ENCODE data around the gene HIP1R. TPM values are rescaled to one million over a fixed set of nuclear protein-coding genes. Genes with fewer than 3 reads are reported as not detected.

HIP1R gene
- total RNA-seq, 5 donors from 2014 or later (not counting 1 experiment from before 2014, with no cell fraction given): 108 to 123 (median 116) TPM

GRCh38 chr12:122837306-122838265 is 2.3 kb downstream of the HIP1R start:
- Histone ChIP-seq H3K27ac (ENCODE audit: low read length) (no peak overlapping the region), H3K4me1 (ENCODE audit: control insufficient read depth in 1 of 2, extremely low read depth in 1 of 2, insufficient read depth in 2 of 2, low read length in 2 of 2) (peaks cover 18 to 29% of the 10 kb centered on the region in 2 experiments), H3K27me3 (replicated peaks in 1 of 2; ENCODE audit: control insufficient read depth in 2 of 2, extremely low read depth in 1 of 2, insufficient read depth in 2 of 2, low read length in 1 of 2) (no peaks in the 10 kb centered on the region), H3K9me3 (no peaks in the 10 kb centered on the region), H3K36me3 (ENCODE audit: control insufficient read depth in 2 of 2, extremely low read depth in 1 of 2, insufficient read depth in 1 of 2, low read length in 1 of 2) (peaks cover 0 to 8% of the 10 kb centered on the region in 2 donors), H3K4me3 (ENCODE audit: control insufficient read depth in 1 of 2, extremely low read depth in 1 of 2, low read length in 1 of 2) (no peak overlapping the region)
- ATAC-seq (replicated peaks in 1 of 4): no peak
- 93% methylated on average over 16 of the region's 22 CpGs for WGBS (ENCODE audit: insufficient coverage)
- Mint-ChIP-seq H3K4me3 (peak overlapping the region; percentile 94 to 98 (median 97)), H3K4me1 (peaks cover 61 to 69% (median 63%) of the 10 kb centered on the region in 3 donors), H3K27ac (peak overlapping the region; percentile 93 to 95), H3K27me3 (no peaks in the 10 kb centered on the region), H3K9me3 (no peaks in the 10 kb centered on the region), H3K36me3 (no peaks in the 10 kb centered on the region)
- CTCF ChIA-PET: no interaction called here
- POLR2A ChIA-PET: no interaction called here
- DNase-seq: no peak

GRCh38 chr12:122838841-122839240 is 3.6 kb downstream of the HIP1R start:
- CTCF ChIA-PET: no interaction called here
- H3K4me1 ChIP-seq (ENCODE audit: control insufficient read depth in 1 of 2, extremely low read depth in 1 of 2, insufficient read depth in 2 of 2, low read length in 2 of 2): peaks cover 18 to 31% of the 10 kb centered on the region in 2 experiments

GRCh38 chr12:122839907-122840554 is 4.8 kb downstream of the HIP1R start:
- no peaks in the 10 kb centered on the region for H3K36me3 Mint-ChIP-seq
- H3K9me3 ChIP-seq: no peaks in the 10 kb centered on the region
- H3K4me3 ChIP-seq (ENCODE audit: control insufficient read depth in 1 of 2, extremely low read depth in 1 of 2, low read length in 1 of 2): no peak overlapping the region
- 95% methylated on average over 4 of the region's 18 CpGs for WGBS (ENCODE audit: insufficient coverage)
- CTCF ChIA-PET: no interaction called here
- H3K4me1 ChIP-seq (ENCODE audit: control insufficient read depth in 1 of 2, extremely low read depth in 1 of 2, insufficient read depth in 2 of 2, low read length in 2 of 2): peaks cover 16 to 21% of the 10 kb centered on the region in 2 experiments
- no peaks in the 10 kb centered on the region for H3K9me3 Mint-ChIP-seq
- H3K27me3 Mint-ChIP-seq: no peaks in the 10 kb centered on the region
- DNase-seq (no peak), ATAC-seq (replicated peaks in 1 of 4) (no peak)
- peak overlapping the region in 1 of 2 donors; percentile 72 for H3K27ac Mint-ChIP-seq
- H3K4me1 Mint-ChIP-seq: peaks cover 54 to 58% (median 54%) of the 10 kb centered on the region in 3 donors
- POLR2A ChIA-PET: no interaction called here
- peaks cover 0 to 13% of the 10 kb centered on the region in 2 donors for H3K36me3 ChIP-seq (ENCODE audit: control insufficient read depth in 2 of 2, extremely low read depth in 1 of 2, insufficient read depth in 1 of 2, low read length in 1 of 2)
- H3K27me3 ChIP-seq (replicated peaks in 1 of 2; ENCODE audit: control insufficient read depth in 2 of 2, extremely low read depth in 1 of 2, insufficient read depth in 2 of 2, low read length in 1 of 2): no peaks in the 10 kb centered on the region
- H3K4me3 Mint-ChIP-seq: no peak overlapping the region
- no peak overlapping the region for H3K27ac ChIP-seq (ENCODE audit: low read length)

More at GRCh38 chr12:122838841-122839240, 3.6 kb downstream of the HIP1R start:
- Mint-ChIP-seq H3K4me1 (peaks cover 61 to 65% (median 65%) of the 10 kb centered on the region in 3 donors), H3K36me3 (no peaks in the 10 kb centered on the region), H3K27me3 (no peaks in the 10 kb centered on the region), H3K27ac (peak overlapping the region; percentile 45 to 72), H3K4me3 (no peak overlapping the region), H3K9me3 (no peaks in the 10 kb centered on the region)
- H3K9me3 ChIP-seq: no peaks in the 10 kb centered on the region
- WGBS (ENCODE audit: insufficient coverage): 100% methylated on average over 1 of the region's 5 CpGs
- ATAC-seq (replicated peaks in 1 of 4) (no peak), DNase-seq (no peak)
- peaks cover 0 to 8% of the 10 kb centered on the region in 2 donors for H3K36me3 ChIP-seq (ENCODE audit: control insufficient read depth in 2 of 2, extremely low read depth in 1 of 2, insufficient read depth in 1 of 2, low read length in 1 of 2)
- POLR2A ChIA-PET: no interaction called here
- H3K4me3 ChIP-seq (ENCODE audit: control insufficient read depth in 1 of 2, extremely low read depth in 1 of 2, low read length in 1 of 2): no peak overlapping the region
- no peak overlapping the region for H3K27ac ChIP-seq (ENCODE audit: low read length)
- no peaks in the 10 kb centered on the region for H3K27me3 ChIP-seq (replicated peaks in 1 of 2; ENCODE audit: control insufficient read depth in 2 of 2, extremely low read depth in 1 of 2, insufficient read depth in 2 of 2, low read length in 1 of 2)

GRCh38 chr12:122840580-122841513 is 5.6 kb downstream of the HIP1R start:
- no peak overlapping the region for H3K4me3 Mint-ChIP-seq
- WGBS (ENCODE audit: insufficient coverage): 89% methylated on average over 26 of the region's 26 CpGs
- DNase-seq (no peak), ATAC-seq (replicated peaks in 1 of 4) (no peak)
- ChIA-PET CTCF (no interaction called here), POLR2A (interaction anchor here in 1 of 2 donors (0.6 kb wide), 1 partner anchor 89 kb away, joined by 3 read pairs; no protein-coding TSS in a partner anchor)
- Histone ChIP-seq H3K9me3 (no peaks in the 10 kb centered on the region), H3K4me1 (ENCODE audit: control insufficient read depth in 1 of 2, extremely low read depth in 1 of 2, insufficient read depth in 2 of 2, low read length in 2 of 2) (peaks cover 16 to 21% of the 10 kb centered on the region in 2 experiments), H3K27me3 (replicated peaks in 1 of 2; ENCODE audit: control insufficient read depth in 2 of 2, extremely low read depth in 1 of 2, insufficient read depth in 2 of 2, low read length in 1 of 2) (no peaks in the 10 kb centered on the region), H3K36me3 (ENCODE audit: control insufficient read depth in 2 of 2, extremely low read depth in 1 of 2, insufficient read depth in 1 of 2, low read length in 1 of 2) (peaks cover 0 to 13% of the 10 kb centered on the region in 2 donors), H3K27ac (ENCODE audit: low read length) (no peak overlapping the region), H3K4me3 (ENCODE audit: control insufficient read depth in 1 of 2, extremely low read depth in 1 of 2, low read length in 1 of 2) (no peak overlapping the region)
- H3K9me3 Mint-ChIP-seq: no peaks in the 10 kb centered on the region
- no peak overlapping the region for H3K27ac Mint-ChIP-seq
- peaks cover 54 to 58% (median 54%) of the 10 kb centered on the region in 3 donors for H3K4me1 Mint-ChIP-seq
- no peaks in the 10 kb centered on the region for H3K36me3 Mint-ChIP-seq
- H3K27me3 Mint-ChIP-seq: no peaks in the 10 kb centered on the region

- ChIA-PET CTCF (no interaction called here), POLR2A (interaction anchor here in 1 of 2 donors (0.6 kb wide), 2 partner anchors 88 to 122 kb away, joined by 3 to 4 read pairs; no protein-coding TSS in a partner anchor)
- H3K9me3 ChIP-seq: no peaks in the 10 kb centered on the region
- DNase-seq (no peak), ATAC-seq (replicated peaks in 1 of 4) (no peak)
- WGBS (ENCODE audit: insufficient coverage): 86% methylated on average over 12 of the region's 23 CpGs
- Mint-ChIP-seq H3K27ac (no peak overlapping the region), H3K27me3 (no peaks in the 10 kb centered on the region), H3K4me1 (peaks cover 49 to 55% (median 49%) of the 10 kb centered on the region in 3 donors), H3K9me3 (no peaks in the 10 kb centered on the region), H3K4me3 (no peak overlapping the region), H3K36me3 (no peaks in the 10 kb centered on the region)
- peaks cover 0 to 13% of the 10 kb centered on the region in 2 donors for H3K36me3 ChIP-seq (ENCODE audit: control insufficient read depth in 2 of 2, extremely low read depth in 1 of 2, insufficient read depth in 1 of 2, low read length in 1 of 2)
- H3K27me3 ChIP-seq (replicated peaks in 1 of 2; ENCODE audit: control insufficient read depth in 2 of 2, extremely low read depth in 1 of 2, insufficient read depth in 2 of 2, low read length in 1 of 2): no peaks in the 10 kb centered on the region
- H3K4me3 ChIP-seq (ENCODE audit: control insufficient read depth in 1 of 2, extremely low read depth in 1 of 2, low read length in 1 of 2): no peak overlapping the region
- peaks cover 13 to 18% of the 10 kb centered on the region in 2 experiments for H3K4me1 ChIP-seq (ENCODE audit: control insufficient read depth in 1 of 2, extremely low read depth in 1 of 2, insufficient read depth in 2 of 2, low read length in 2 of 2)
- no peak overlapping the region for H3K27ac ChIP-seq (ENCODE audit: low read length)
Observed at GRCh38 chr12:122841544-122842321, 6.5 kb downstream of the HIP1R start.
